GM10847 (cell line): ENCODE results near the gene TAF3.

Source experiments
- POLR2A ChIP-seq: IDR thresholded peaks from 2 replicates; pipeline ENCODE4 v1.6.1; 2011; ENCODE audit not compliant: insufficient read length; ENCODE audit errors: extremely low read depth

The TAF3 gene

GRCh38 chr10:8063935-8064334 lies 245.6 kb downstream of the TAF3 start:
- no peak for TF ChIP-seq POLR2A

- no peak for TF ChIP-seq POLR2A
Observed at GRCh38 chr10:8064436-8064835, 246.1 kb downstream of the TAF3 start.

GRCh38 chr10:8065651-8066050 lies 247.3 kb downstream of the TAF3 start:
- no peak for TF ChIP-seq POLR2A

GRCh38 chr10:8066124-8066523 lies 247.8 kb downstream of the TAF3 start:
- TF ChIP-seq POLR2A: no peak
